Bronchial epithelial cell (primary cell): ENCODE results near the gene NAV1. TPM values are rescaled to one million over a fixed set of nuclear protein-coding genes. Genes with fewer than 3 reads are reported as not detected.

Experiments used
- DNase-seq: peaks from one replicate; pipeline ENCODE4 v3.0.0-alpha.2; 2010; ENCODE audit warnings: low read depth
- FAIRE-seq: peaks from 2 replicates; lab custom pipeline; 2011; peaks lifted over from hg19 to GRCh38; lab: Jason Lieb, UNC
- H3K27me3 ChIP-seq: 2 replicates; pipeline ENCODE4 v1.5.1; 2011; ENCODE audit warnings: low read length; ENCODE audit not compliant: control insufficient read depth, insufficient read depth
- H3K36me3 ChIP-seq: 2 replicates; pipeline ENCODE4 v1.5.1; 2011; ENCODE audit warnings: low read length; ENCODE audit not compliant: control insufficient read depth, insufficient read depth
- H3K4me3 ChIP-seq: 2 replicates; pipeline ENCODE4 v1.5.1; 2011; ENCODE audit warnings: mild to moderate bottlenecking, low read depth, low read length, control low read depth
- CTCF ChIP-seq: IDR thresholded peaks from 2 replicates; pipeline ENCODE4 v1.5.1; 2011; ENCODE audit warnings: mild to moderate bottlenecking, moderate library complexity, low read length, control low read depth, inconsistent platforms; ENCODE audit not compliant: insufficient read depth, severe bottlenecking
- total RNA-seq: library from RNA; depleted of rRNA; stranded (reverse); fragments of >200 nt; gene quantifications from 2 replicates; pipeline ENCODE4 v1.2.1, GENCODE V29; 2014

NAV1 gene
- total RNA-seq, 1 donor from 2014 or later: 1.6 TPM

GRCh38 chr1:201565024-201565730, 26.2 kb downstream of the NAV1 start:
- FAIRE-seq: no peak
- Histone ChIP-seq H3K36me3 (no peaks in the 10 kb centered on the region), H3K27me3 (peaks cover 2% of the 10 kb centered on the region), H3K4me3 (no peak overlapping the region)
- DNase-seq: no peak
- TF ChIP-seq CTCF: no peak

- H3K4me3 ChIP-seq: no peak overlapping the region
- no peak for TF ChIP-seq CTCF
- peaks cover 2% of the 10 kb centered on the region for H3K27me3 ChIP-seq
- H3K36me3 ChIP-seq: no peaks in the 10 kb centered on the region
- DNase-seq (no peak), FAIRE-seq (no peak)
Observed at GRCh38 chr1:201565771-201566528, 27.0 kb downstream of the NAV1 start.

- peaks cover 2% of the 10 kb centered on the region for H3K27me3 ChIP-seq
- no peaks in the 10 kb centered on the region for H3K36me3 ChIP-seq
- DNase-seq (no peak), FAIRE-seq (no peak)
- H3K4me3 ChIP-seq: no peak overlapping the region
- no peak for TF ChIP-seq CTCF
Observed at GRCh38 chr1:201566529-201566823, 27.5 kb downstream of the NAV1 start.

- no peak for TF ChIP-seq CTCF
- FAIRE-seq: no peak
Observed at GRCh38 chr1:201566933-201567801, 28.2 kb downstream of the NAV1 start.

GRCh38 chr1:201568265-201568664, 29.3 kb downstream of the NAV1 start:
- Histone ChIP-seq H3K36me3 (no peaks in the 10 kb centered on the region), H3K27me3 (peaks cover 2% of the 10 kb centered on the region), H3K4me3 (no peak overlapping the region)
- FAIRE-seq (no peak), DNase-seq (no peak)
- no peak for TF ChIP-seq CTCF

More at GRCh38 chr1:201566933-201567801, 28.2 kb downstream of the NAV1 start:
- DNase-seq: no peak
- Histone ChIP-seq H3K36me3 (no peaks in the 10 kb centered on the region), H3K4me3 (no peak overlapping the region), H3K27me3 (peaks cover 2% of the 10 kb centered on the region)
